ENCODE measurements around the gene MKNK2. TPM values are rescaled to one million over a fixed set of nuclear protein-coding genes. Genes with fewer than 3 reads are reported as not detected.
"Not testable (repeated sequence)": the region's sequence is repeated elsewhere in the genome, so short reads cannot be mapped to it uniquely, and the experiment has no call there.

Gene MKNK2
- total RNA-seq, 6 experiments from 2014 or later: 80.5 to 218 (median 117) TPM

DNA sequence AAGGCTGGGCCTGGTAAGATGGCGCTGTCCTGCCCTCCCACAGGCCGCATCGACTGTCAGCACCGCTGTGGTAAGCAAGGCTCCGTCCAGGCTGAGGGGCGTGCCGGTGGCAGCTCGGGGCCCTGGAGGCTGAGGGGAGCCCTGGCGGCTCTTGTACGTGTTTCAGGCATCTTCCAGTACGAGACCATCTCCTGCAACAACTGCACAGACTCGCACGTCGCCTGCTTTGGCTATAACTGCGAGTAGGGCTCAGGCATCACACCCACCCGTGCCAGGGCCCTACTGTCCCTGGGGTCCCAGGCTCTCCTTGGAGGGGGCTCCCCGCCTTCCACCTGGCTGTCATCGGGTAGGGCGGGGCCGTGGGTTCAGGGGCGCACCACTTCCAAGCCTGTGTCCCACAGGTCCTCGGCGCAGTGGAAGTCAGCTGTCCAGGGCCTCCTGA is 46.9 kb upstream of the MKNK2 start:
- Histone ChIP-seq H3K4me3 (no peak overlapping the region), H3K27ac (no peak overlapping the region), H3K4me1 (peaks cover 0 to 13% (median 2%) of the 10 kb centered on the region in 4 donors), H3K9me3 (no peaks in the 10 kb centered on the region), H3K27me3 (no peaks in the 10 kb centered on the region), H3K36me3 (peaks cover 0 to 28% (median 16%) of the 10 kb centered on the region in 4 donors)
- TF ChIP-seq, protein P1, sequence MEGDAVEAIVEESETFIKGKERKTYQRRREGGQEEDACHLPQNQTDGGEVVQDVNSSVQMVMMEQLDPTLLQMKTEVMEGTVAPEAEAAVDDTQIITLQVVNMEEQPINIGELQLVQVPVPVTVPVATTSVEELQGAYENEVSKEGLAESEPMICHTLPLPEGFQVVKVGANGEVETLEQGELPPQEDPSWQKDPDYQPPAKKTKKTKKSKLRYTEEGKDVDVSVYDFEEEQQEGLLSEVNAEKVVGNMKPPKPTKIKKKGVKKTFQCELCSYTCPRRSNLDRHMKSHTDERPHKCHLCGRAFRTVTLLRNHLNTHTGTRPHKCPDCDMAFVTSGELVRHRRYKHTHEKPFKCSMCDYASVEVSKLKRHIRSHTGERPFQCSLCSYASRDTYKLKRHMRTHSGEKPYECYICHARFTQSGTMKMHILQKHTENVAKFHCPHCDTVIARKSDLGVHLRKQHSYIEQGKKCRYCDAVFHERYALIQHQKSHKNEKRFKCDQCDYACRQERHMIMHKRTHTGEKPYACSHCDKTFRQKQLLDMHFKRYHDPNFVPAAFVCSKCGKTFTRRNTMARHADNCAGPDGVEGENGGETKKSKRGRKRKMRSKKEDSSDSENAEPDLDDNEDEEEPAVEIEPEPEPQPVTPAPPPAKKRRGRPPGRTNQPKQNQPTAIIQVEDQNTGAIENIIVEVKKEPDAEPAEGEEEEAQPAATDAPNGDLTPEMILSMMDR (IDR thresholded peaks at IDR 0.05): no peak
- TF ChIP-seq POLR2A (IDR thresholded peaks at IDR 0.05): no peak
- DNase-seq: no peak
- WGBS (ENCODE audit: insufficient coverage, low coverage, low lambda C conversion rate, missing lambda C conversion rate): 100% methylated on average over 2 of the region's 23 CpGs
- no peak for ATAC-seq
- intact Hi-C loops (cut with DNase I): no loop called here

DNA sequence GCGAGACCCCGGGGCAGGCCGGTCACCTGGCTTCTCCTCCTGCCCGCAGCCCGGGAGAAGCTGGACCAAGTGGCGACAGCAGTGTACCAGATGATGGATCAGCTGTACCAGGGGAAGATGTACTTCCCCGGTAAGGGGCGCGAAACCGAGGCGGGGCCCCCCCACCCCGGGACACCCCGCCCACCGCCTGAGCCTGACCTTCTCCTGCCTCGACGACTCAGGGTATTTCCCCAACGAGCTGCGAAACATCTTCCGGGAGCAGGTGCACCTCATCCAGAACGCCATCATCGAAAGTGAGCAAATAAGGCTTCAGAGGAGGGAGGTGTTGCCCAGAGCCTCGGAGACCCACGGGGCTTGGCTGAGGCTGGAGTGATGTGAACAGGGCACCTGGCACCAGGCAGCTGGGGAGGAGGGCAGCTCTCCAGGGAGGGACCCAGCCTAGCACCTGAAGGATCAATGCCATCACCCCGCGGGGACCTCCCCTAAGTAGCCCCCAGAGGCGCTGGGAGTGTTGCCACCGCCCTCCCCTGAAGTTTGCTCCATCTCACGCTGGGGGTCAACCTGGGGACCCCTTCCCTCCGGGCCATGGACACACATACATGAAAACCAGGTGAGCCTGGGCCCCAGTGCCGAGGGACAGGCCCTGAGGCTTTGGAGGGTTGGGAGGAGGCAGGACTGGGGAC is 46.3 kb upstream of the MKNK2 start:
- Histone ChIP-seq H3K27ac (peak overlapping the region in 1 of 3 donors; percentile 35), H3K36me3 (peaks cover 0 to 26% (median 16%) of the 10 kb centered on the region in 4 donors), H3K9me3 (no peaks in the 10 kb centered on the region), H3K4me1 (peaks cover 0 to 13% (median 2%) of the 10 kb centered on the region in 4 donors), H3K4me3 (peak overlapping the region; percentile 30 to 51 (median 38)), H3K27me3 (no peaks in the 10 kb centered on the region)
- intact Hi-C loops (cut with DNase I): no loop called here
- DNase-seq (no peak), ATAC-seq (no peak)
- WGBS (ENCODE audit: insufficient coverage, low coverage, low lambda C conversion rate, missing lambda C conversion rate): 3% methylated on average over 8 of the region's 30 CpGs
- TF ChIP-seq, protein P1 (IDR thresholded peaks at IDR 0.05): no peak
- TF ChIP-seq POLR2A (IDR thresholded peaks at IDR 0.05): no peak

DNA sequence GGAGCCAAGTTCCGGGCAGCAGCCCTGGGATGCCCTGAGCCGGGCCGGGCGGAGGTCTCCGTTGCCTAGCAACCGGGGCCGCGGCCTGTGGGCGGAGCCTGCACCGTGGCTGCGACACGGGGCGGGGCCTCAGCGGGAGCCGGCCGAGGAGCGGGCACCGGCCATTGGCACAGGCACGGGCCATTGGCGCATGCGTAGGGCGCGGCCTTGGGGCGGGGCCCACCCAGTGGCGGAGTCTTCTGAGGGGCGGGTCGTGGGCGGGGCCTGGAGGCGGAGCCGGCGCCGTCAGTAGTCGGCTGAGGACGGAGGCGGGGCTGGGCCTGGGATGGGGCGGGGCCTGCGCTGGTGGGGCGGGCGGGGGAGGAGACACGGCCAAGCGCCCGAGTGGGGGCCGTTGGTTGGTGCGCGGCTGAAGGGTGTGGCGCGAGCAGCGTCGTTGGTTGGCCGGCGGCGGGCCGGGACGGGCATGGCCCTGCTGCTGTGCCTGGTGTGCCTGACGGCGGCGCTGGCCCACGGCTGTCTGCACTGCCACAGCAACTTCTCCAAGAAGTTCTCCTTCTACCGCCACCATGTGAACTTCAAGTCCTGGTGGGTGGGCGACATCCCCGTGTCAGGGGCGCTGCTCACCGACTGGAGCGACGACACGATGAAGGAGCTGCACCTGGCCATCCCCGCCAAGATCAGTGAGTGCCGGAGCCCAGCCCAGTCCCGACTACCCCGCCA is 45.6 kb upstream of the MKNK2 start, which contains the start of gene IZUMO4:
TSS of gene IZUMO4 (plus strand) at position 436 of the 723 bp plus-strand sequence. CDS start at position 467, 31 bp downstream.
- DNase-seq: peak; percentile 100
- WGBS (ENCODE audit: insufficient coverage, low coverage, low lambda C conversion rate, missing lambda C conversion rate): 0% methylated on average over 3 of the region's 70 CpGs

DNA sequence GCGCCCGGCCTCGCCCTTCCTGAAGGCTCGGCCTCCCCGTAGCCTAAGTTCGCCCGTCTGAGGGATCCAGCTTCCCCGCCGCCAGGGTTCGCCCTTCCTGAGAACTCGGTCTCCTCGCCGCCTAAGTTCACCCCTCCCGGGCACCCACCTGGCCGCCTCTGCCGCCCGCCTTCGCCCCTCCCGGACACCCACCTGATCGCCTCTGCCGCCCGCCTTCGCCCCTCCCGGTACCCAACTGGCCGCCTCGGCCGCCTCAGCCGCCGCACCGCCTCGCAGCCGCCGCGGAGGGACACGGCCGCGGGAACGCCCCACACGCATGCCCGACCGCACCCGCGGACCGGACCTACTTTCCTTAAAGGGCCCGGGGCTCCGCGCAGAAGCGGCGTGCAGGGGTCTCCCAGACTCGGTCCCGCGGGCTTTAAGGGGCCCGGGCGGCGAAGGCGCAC is 45.0 kb upstream of the MKNK2 start, which contains the start of gene MOB3A:
TSS of gene MOB3A (minus strand) at position 293 of the 446 bp plus-strand sequence. CDS start 17,766 bp downstream, outside the sequence.
- peak; percentile 85 for TF ChIP-seq POLR2A (IDR thresholded peaks at IDR 0.05)
- TF ChIP-seq, protein P1 (IDR thresholded peaks at IDR 0.05): peak; percentile 40 to 72 (median 50)
- Histone ChIP-seq H3K27me3 (no peaks in the 10 kb centered on the region), H3K9me3 (no peaks in the 10 kb centered on the region), H3K27ac (peak within 1 kb of the TSS; percentile 70 to 87 (median 85)), H3K4me3 (peak within 1 kb of the TSS; percentile 53 to 74 (median 68)), H3K36me3 (peaks cover 0 to 13% (median 8%) of the 10 kb centered on the region in 4 donors), H3K4me1 (peaks cover 0 to 13% (median 2%) of the 10 kb centered on the region in 4 donors)
- intact Hi-C loops (cut with DNase I): no loop called here
- WGBS (ENCODE audit: insufficient coverage, low coverage, low lambda C conversion rate, missing lambda C conversion rate): 0% methylated on average over 15 of the region's 56 CpGs
- ATAC-seq: peak; percentile 50 to 74 (median 67)
- peak; percentile 91 to 94 (median 91) for DNase-seq

More for the DNA sequence above, 45.6 kb upstream of the MKNK2 start, which contains the start of gene IZUMO4:
- intact Hi-C loops (cut with DNase I): no loop called here
- TF ChIP-seq, protein P1 (IDR thresholded peaks at IDR 0.05): peak; percentile 24 to 62 (median 50)
- no peak for TF ChIP-seq POLR2A (IDR thresholded peaks at IDR 0.05)
- peaks cover 0 to 19% (median 13%) of the 10 kb centered on the region in 4 donors for H3K36me3 ChIP-seq
- peak; percentile 79 to 92 (median 87) for ATAC-seq
- peak within 1 kb of the TSS; percentile 53 to 74 (median 68) for H3K4me3 ChIP-seq
- H3K9me3 ChIP-seq: no peaks in the 10 kb centered on the region
- H3K27me3 ChIP-seq: no peaks in the 10 kb centered on the region
- peaks cover 0 to 13% (median 2%) of the 10 kb centered on the region in 4 donors for H3K4me1 ChIP-seq
- peak within 1 kb of the TSS; percentile 70 to 87 (median 85) for H3K27ac ChIP-seq

DNA sequence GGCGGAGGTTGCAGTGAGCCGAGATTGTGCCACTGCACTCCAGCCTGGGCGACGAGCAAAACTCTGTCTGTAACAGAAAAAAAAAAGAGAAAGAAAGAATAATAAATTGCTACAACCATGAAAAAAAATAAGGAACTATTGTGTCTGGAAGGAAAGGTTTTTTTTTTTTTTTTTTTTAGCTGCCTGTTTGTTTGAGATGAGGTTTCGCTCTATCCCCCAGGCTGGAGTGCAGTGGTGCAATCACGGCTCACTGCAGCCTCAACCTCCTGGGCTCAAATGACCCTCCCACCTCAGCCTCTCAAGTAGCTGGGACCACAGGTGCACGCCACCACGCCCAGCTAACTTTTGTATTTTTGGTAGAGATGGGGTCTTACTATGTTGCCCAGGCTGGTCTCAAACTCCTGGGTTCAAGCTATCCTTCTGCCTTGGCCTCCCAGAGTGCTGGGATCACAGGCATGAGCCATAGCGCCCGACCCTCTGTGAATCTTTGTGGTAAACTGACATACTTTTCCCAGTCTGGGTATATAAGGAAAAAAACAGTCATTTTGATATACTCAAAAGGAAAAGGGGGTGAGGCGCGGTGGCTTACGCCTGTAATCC is 41.0 kb upstream of the MKNK2 start:
- H3K4me3 ChIP-seq; ATAC-seq; H3K36me3 ChIP-seq; H3K27me3 ChIP-seq; DNase-seq; H3K9me3 ChIP-seq; intact Hi-C loops (cut with DNase I): not testable (repeated sequence)
- peaks cover 0 to 22% (median 10%) of the 10 kb centered on the region in 4 donors for H3K4me1 ChIP-seq
- WGBS (ENCODE audit: insufficient coverage, low coverage, low lambda C conversion rate, missing lambda C conversion rate): 85% methylated on average over 8 of the region's 13 CpGs
- peak overlapping the region in 2 of 3 donors; percentile 14 to 25 for H3K27ac ChIP-seq

Data from right lobe of liver (tissue), 6 donors.